Uterus (tissue), 4 donors: ENCODE data around the gene FAAP20. TPM values are rescaled to one million over a fixed set of nuclear protein-coding genes. Genes with fewer than 3 reads are reported as not detected.

ENCODE experiments used
- DNase-seq, 2 donors: peaks; one replicate each; pipeline ENCODE4 v3.0.0-alpha.2; 2019 to 2020
- H3K27ac ChIP-seq, 2 donors: fragments of 200-600 bp; sonication (generic); 1 replicate in 1 of 2; 2 replicates in 1 of 2; pipeline ENCODE4 v1.5.1; 2016 to 2018
- H3K27me3 ChIP-seq, 2 donors: fragments of 200-600 bp; sonication (generic); one replicate each; pipeline ENCODE4 v1.5.1; 2018 to 2019; ENCODE audit warnings: control low read depth in 1 of 2
- H3K36me3 ChIP-seq, 2 donors: fragments of 200-600 bp; sonication (generic); one replicate each; pipeline ENCODE4 v1.5.1; 2019; ENCODE audit warnings: control low read depth in 1 of 2
- H3K4me1 ChIP-seq, 2 donors: fragments of 200-600 bp; sonication (generic); one replicate each; pipeline ENCODE4 v1.5.1; 2018 to 2019; ENCODE audit warnings: control low read depth in 1 of 2
- H3K4me3 ChIP-seq, 2 donors: fragments of 200-600 bp; sonication (generic); 1 replicate in 1 of 2; 2 replicates in 1 of 2; pipeline ENCODE4 v1.5.1; 2018 to 2019; ENCODE audit warnings: mild to moderate bottlenecking in 1 of 2
- H3K9me3 ChIP-seq, 2 donors: fragments of 200-600 bp; sonication (generic); one replicate each; pipeline ENCODE4 v1.5.1; 2019; ENCODE audit warnings: control low read depth in 1 of 2
- POLR2A ChIP-seq, 2 donors: fragments of 450-650 bp; IDR thresholded peaks; one replicate each; pipeline ENCODE4 v1.6.1; 2016; ENCODE audit warnings: antibody characterized with exemption in 2 of 2, mild to moderate bottlenecking in 1 of 2, moderate library complexity in 1 of 2
- intact Hi-C: fragments of 100-400 bp; cut with DNase I; formaldehyde crosslinking; loops from one replicate; pipeline ENCODE4 v1.15.1; 2023; ENCODE audit warnings: low total_unique reads
- total RNA-seq, 4 donors: library from RNA; depleted of rRNA in 3 of 4; stranded (reverse); fragments of >200 nt in 3 of 4; gene quantifications; one replicate each; pipeline versions ENCODE4 v1.1.0 to v1.2.4, GENCODE V29; 2014 to 2023
- TF ChIP-seq, protein P1 (sequence below), 4 experiments: fragments of 200-600 bp in 2 of 4; fragments of 450-650 bp in 2 of 4; sonication (generic) in 2 of 4; IDR thresholded peaks; one replicate each; pipeline ENCODE4 v1.5.1; 2016 to 2019; ENCODE audit warnings: antibody characterized with exemption in 4 of 4, mild to moderate bottlenecking in 2 of 4, moderate library complexity in 1 of 4
- donor health status: DM: yes; HTN: yes; CAD: no.

FAAP20 gene
- total RNA-seq, 4 donors from 2014 or later, result 1.5 to 68.5 (median 15.4) TPM

DNA sequence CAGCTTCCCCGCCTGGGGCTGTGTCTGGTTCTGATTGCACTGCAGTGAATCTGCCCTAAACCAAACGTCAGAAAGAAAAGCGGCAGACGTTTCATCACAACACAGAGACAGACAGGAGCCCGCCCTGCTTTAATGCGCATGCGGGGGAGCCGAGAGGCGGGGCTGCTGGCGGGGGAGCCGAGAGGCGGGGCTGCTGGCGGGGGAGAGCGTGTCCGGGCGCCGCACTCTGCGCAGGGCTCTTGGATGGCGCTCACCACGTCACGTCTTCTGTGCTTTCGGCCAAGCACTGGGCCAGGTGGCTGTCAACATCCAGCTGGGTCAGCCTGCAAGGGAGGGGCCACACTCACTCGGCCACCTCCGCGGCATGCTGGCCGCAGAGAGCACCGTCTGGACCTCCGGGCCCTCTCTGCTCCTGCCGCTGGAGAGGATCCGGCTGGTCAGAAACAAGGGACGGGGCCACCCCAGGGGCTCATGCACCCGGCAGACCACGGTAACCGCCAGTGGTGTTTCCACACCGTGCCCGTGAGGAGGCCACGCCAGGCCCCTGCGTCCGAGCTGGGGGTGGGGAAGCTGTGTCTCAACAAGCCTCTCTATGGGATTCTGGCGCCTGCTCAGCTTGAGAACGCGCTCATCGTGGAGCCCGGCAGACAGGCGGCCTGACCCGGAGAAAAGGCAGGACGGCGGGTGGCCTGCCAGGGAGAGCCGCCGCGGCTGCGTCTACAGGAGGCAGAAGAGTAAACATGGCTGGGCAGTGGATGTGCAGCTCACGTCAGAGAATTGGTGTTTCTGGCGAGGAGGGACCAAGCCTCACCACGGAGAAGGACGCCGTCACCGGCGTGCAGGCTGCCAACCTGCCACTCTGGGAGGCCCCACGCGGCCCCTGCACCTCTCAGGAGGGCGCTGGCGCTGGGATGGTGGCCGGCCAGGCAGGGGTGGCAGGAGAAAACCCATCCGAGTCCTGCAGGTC lies 4.8 kb downstream of the FAAP20 start:
- intact Hi-C loops, result no loop called here
- Histone ChIP-seq H3K4me1 (peaks cover 0 to 19% of the 10 kb centered on the region in 2 donors), H3K9me3 (no peaks in the 10 kb centered on the region), H3K27me3 (no peaks in the 10 kb centered on the region), H3K27ac (peak overlapping the region; percentile 94 to 97), H3K36me3 (no peaks in the 10 kb centered on the region), H3K4me3 (peak overlapping the region; percentile 51 to 67)
- peak; percentile 73 to 84 for TF ChIP-seq POLR2A (IDR thresholded peaks at IDR 0.05)
- TF ChIP-seq, protein P1, sequence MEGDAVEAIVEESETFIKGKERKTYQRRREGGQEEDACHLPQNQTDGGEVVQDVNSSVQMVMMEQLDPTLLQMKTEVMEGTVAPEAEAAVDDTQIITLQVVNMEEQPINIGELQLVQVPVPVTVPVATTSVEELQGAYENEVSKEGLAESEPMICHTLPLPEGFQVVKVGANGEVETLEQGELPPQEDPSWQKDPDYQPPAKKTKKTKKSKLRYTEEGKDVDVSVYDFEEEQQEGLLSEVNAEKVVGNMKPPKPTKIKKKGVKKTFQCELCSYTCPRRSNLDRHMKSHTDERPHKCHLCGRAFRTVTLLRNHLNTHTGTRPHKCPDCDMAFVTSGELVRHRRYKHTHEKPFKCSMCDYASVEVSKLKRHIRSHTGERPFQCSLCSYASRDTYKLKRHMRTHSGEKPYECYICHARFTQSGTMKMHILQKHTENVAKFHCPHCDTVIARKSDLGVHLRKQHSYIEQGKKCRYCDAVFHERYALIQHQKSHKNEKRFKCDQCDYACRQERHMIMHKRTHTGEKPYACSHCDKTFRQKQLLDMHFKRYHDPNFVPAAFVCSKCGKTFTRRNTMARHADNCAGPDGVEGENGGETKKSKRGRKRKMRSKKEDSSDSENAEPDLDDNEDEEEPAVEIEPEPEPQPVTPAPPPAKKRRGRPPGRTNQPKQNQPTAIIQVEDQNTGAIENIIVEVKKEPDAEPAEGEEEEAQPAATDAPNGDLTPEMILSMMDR (IDR thresholded peaks at IDR 0.05), result peak in 1 of 4 experiments; percentile 16
- peak; percentile 90 to 96 for DNase-seq

DNA sequence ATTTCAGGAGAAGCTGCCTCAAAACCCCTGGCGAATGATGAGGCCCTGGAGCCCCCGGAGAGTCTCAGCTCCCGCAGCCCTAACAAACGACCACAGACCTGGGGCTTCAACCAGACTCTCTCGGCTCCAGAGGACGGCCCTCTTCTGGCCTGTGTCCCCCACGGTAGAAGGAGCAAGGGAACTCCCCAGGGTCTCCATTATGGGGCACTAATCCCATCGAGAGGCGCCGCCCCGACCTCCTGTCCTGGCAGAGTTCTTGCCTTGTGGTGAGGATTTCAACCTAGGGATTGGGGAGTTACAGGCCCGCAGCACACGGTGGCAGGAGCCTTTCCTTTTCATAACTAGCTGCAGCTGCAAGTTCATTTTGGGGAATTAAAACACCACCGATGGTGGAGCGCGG lies 6.2 kb downstream of the FAAP20 start:
- intact Hi-C loops, result no loop called here
- no peak for TF ChIP-seq POLR2A (IDR thresholded peaks at IDR 0.05)
- TF ChIP-seq, protein P1 (IDR thresholded peaks at IDR 0.05), result no peak
- no peak for DNase-seq
- H3K4me3 ChIP-seq, result no peak overlapping the region
- peak overlapping the region in 1 of 2 donors; percentile 97 for H3K27ac ChIP-seq
- H3K27me3 ChIP-seq, result no peaks in the 10 kb centered on the region
- peaks cover 0 to 17% of the 10 kb centered on the region in 2 donors for H3K4me1 ChIP-seq
- H3K9me3 ChIP-seq, result no peaks in the 10 kb centered on the region
- no peaks in the 10 kb centered on the region for H3K36me3 ChIP-seq

DNA sequence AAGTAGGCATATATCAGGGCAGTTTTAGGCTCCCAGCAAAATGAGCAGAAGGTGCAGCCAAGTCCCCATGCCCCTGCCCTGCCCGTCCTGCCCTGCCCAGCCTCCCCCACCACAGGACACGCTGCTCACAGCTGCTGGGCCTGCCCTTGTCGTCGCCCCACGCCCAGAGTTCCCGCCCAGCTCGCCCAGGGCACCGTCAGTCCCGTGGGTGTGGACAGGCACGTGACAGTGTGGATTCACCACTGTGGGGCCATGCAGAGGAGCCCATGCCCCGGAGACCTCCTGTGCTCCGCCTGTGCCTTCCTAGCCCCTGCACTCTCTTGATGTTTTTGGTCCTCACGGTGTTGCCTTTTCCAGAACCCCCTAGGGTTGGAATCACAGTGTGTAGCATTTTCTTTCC lies 7.0 kb downstream of the FAAP20 start:
- H3K27me3 ChIP-seq, result no peaks in the 10 kb centered on the region
- intact Hi-C loops, result no loop called here
- H3K9me3 ChIP-seq, result no peaks in the 10 kb centered on the region
- no peak overlapping the region for H3K27ac ChIP-seq
- no peak overlapping the region for H3K4me3 ChIP-seq
- no peak for DNase-seq
- no peak for TF ChIP-seq POLR2A (IDR thresholded peaks at IDR 0.05)
- TF ChIP-seq, protein P1 (IDR thresholded peaks at IDR 0.05), result no peak
- H3K36me3 ChIP-seq, result no peaks in the 10 kb centered on the region
- H3K4me1 ChIP-seq, result peaks cover 0 to 13% of the 10 kb centered on the region in 2 donors

DNA sequence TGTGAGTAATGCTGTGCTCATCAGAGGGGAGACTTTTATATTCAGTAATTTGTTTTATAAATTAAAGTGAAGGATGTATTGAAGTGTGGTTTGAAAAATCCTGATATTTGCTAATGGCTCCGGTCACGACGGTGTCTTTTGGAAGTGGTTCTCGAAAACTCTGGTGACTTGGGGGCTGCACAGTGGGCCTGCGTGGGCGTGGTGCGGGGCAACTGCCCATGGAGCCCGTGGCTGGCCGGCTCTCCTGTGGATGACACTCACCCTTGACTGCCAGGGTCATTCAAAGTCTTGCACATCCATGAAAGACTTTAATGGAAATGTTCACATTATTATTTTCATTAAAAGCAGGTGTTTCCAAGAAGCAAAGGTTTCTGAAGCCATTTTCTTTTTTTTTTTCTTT lies 7.7 kb downstream of the FAAP20 start:
- no peak overlapping the region for H3K27ac ChIP-seq
- no peak overlapping the region for H3K4me3 ChIP-seq
- peaks cover 0 to 13% of the 10 kb centered on the region in 2 donors for H3K4me1 ChIP-seq
- no peaks in the 10 kb centered on the region for H3K27me3 ChIP-seq
- no peaks in the 10 kb centered on the region for H3K9me3 ChIP-seq
- TF ChIP-seq, protein P1 (IDR thresholded peaks at IDR 0.05), result no peak
- TF ChIP-seq POLR2A (IDR thresholded peaks at IDR 0.05), result no peak
- H3K36me3 ChIP-seq, result no peaks in the 10 kb centered on the region
- DNase-seq, result no peak
- intact Hi-C loops, result no loop called here
